GM12801 (cell line): ENCODE results near the gene SSX2IP.

Source experiments
- TF ChIP-seq, protein P1 (sequence below): IDR thresholded peaks from one replicate; pipeline ENCODE4 v1.5.1; 2011; ENCODE audit warnings: control low read depth; ENCODE audit not compliant: insufficient read length; ENCODE audit errors: extremely low read depth

SSX2IP gene

DNA sequence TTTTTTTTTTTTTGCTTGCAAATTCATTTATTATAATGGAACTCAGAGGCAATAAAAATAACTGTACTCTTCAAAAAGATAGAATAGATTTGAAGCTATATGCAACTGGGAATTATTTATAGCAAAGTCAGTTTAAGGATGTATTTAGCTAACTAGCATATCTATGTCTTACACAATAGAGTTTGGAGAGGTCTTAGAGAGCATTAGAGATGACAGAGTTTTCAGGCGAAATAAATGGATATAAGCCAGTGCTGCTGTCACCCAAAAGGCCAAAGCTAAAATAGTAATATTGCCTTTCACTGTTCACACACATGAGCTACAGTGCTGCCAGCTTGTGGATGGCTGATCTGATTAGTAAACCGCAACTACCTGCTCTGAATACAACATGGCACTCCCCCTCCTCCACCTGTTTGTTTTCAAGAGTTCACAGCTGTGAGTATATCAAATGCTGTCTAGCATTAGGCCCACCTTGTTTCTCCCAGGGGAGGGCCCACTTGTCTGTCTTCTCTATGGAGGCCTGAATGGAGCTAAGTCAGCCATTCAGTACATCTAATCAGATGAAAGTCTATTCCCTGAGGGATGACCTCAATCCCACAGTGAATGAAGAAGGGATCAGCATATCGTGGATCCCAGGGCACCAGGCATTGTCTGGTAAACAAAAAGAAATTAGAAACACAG is 25.2 kb upstream of the SSX2IP start:
- TF ChIP-seq, protein P1, sequence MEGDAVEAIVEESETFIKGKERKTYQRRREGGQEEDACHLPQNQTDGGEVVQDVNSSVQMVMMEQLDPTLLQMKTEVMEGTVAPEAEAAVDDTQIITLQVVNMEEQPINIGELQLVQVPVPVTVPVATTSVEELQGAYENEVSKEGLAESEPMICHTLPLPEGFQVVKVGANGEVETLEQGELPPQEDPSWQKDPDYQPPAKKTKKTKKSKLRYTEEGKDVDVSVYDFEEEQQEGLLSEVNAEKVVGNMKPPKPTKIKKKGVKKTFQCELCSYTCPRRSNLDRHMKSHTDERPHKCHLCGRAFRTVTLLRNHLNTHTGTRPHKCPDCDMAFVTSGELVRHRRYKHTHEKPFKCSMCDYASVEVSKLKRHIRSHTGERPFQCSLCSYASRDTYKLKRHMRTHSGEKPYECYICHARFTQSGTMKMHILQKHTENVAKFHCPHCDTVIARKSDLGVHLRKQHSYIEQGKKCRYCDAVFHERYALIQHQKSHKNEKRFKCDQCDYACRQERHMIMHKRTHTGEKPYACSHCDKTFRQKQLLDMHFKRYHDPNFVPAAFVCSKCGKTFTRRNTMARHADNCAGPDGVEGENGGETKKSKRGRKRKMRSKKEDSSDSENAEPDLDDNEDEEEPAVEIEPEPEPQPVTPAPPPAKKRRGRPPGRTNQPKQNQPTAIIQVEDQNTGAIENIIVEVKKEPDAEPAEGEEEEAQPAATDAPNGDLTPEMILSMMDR: no peak

DNA sequence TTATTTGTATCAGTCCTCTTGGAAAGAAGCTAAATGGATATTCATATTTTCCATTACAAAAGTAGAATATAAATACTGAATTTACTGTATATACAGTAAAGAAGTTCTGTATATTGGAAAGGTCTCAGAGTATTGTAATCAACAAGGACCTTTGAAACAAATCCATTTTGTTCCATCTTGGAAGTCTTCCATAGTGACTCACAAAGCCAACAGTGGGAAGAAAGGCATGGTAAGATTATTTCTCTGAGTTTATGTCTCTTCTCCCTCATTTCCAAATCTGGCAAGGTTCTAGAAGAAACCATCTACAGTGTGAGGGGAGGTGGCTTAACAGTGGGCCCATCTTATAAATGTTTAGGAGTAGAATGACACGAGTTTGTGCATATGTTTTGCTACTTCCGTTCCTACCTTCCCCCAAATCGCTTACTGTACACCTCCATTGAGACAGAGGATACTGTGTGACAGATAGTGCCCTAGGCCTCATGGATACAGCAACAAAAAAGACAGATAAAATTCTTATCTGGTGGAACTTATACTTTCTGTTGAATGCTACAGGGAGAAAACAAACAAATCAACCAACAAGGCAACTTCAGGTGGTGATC is 22.1 kb upstream of the SSX2IP start:
- TF ChIP-seq, protein P1: no peak

DNA sequence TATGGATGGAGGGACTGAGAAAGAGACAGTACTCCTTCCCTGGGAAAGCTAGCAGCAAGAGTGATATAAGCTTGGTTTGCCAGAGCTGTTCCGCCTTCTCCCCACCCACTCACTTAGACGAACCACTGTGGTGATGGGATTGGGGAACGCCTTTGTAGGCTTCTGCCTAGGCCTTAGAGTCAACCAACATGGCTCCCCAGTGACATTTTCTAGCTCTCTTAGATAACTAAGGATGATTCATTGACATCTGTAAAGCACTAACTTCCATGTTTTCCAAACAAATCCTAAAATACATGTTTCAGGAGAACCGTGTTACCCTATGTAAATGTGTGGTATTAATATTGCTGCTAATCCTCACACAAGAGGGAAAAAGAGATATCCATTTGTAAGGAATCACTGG is 21.6 kb upstream of the SSX2IP start:
- TF ChIP-seq, protein P1: no peak

DNA sequence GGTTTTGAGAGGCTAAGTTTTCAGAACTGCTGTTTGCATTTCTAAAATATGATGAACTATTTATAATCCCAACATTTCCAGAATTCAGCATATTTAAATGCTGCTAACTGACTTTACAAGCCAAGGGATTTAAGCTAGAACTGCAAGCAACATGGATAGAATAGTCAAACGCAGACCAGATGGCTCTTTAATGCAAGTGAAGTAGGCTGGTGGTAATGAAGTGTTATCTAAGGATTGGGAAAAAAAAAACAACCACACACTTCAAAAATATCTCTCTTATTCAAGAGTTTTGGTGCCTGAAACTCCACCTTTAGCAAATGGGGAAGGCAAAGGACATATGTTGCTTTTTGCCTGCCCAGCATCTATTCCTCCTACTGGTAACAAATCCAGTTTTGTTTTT is 20.9 kb upstream of the SSX2IP start:
- TF ChIP-seq, protein P1: no peak

DNA sequence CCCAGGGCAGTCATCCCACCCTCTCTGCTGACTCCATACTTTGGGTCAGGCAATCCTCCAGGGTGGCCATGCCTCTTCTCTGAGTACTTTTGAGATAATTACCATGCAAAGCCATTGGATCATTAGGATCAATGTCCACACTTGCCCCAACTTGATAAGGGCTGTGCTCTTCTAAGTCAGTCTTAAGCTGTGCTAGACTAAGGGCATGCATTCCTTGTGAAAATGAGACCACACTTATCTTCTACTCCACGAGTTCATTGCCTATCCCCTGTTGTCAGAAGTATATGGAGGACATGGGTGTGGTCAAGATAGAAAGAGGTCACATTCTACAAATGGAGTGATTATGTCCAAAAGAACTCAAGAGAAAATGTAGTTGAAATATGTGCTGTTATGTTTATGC is 18.9 kb upstream of the SSX2IP start:
- TF ChIP-seq, protein P1: no peak

DNA sequence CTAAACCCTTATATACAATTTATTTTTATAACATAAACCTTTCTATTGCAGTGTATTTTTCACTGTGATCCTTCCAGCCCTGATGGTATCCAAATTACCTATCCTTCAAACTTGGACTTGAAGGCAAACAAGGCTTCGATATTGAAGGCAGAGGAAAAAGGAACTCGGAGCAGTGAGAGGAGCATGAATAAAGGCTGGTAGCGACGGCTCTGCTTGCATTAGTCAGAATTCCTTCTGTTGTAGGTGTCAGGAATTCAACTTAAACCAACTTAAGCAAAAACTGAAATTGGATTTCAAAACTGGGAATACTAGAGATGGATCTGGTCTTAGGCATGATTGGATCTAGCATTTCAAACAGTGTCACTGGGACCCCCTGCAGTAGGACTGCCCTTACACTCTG is 17.8 kb upstream of the SSX2IP start:
- TF ChIP-seq, protein P1: no peak

DNA sequence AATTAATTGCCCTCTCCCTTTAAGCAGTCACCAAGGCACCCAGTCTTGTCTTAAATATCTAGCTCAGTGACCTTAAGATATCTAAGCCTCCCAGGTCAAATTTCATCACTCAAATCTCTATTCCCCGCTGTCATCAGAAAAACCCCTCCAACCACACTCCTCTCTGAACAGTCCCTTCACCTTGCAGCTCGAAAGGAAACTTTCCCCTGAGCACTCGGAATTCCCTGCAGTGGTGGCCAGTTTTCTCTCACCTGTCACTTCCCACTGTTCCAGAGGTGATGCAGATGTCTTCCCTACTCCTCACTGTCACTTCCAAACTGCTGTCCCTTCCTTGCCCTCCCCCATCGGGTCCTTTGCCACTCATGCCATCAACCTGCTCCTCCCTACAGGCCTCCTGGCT is 15.3 kb upstream of the SSX2IP start:
- TF ChIP-seq, protein P1: no peak
